Activated T-cell treated with anti-CD3 and anti-CD28 coated beads, Interleukin-2, amount 50 U/mL, for 1 hour (primary cell): ENCODE results near the gene PGAP2.

Experiments
- DNase-seq: peaks from one replicate; pipeline ENCODE4 v3.0.0-alpha.2; 2020

PGAP2 gene

GRCh38 chr11:3859373-3859881, 51.1 kb downstream of the PGAP2 start:
- no peak for DNase-seq

GRCh38 chr11:3860375-3860774, 52.0 kb downstream of the PGAP2 start:
- DNase-seq: no peak

GRCh38 chr11:3860898-3861393, 52.6 kb downstream of the PGAP2 start:
- DNase-seq: peak; percentile 28

GRCh38 chr11:3861683-3862082, 53.3 kb downstream of the PGAP2 start:
- DNase-seq: no peak

- DNase-seq: no peak
Observed at GRCh38 chr11:3865388-3866193, 57.2 kb downstream of the PGAP2 start.

- no peak for DNase-seq
Observed at GRCh38 chr11:3866206-3866605, 57.8 kb downstream of the PGAP2 start.

- no peak for DNase-seq
Observed at GRCh38 chr11:3866836-3867208, 58.5 kb downstream of the PGAP2 start.

- no peak for DNase-seq
Observed at GRCh38 chr11:3867209-3868091, 59.1 kb downstream of the PGAP2 start.

- no peak for DNase-seq
Observed at GRCh38 chr11:3873712-3874349, 65.5 kb downstream of the PGAP2 start.
